Activated naive CD8-positive, alpha-beta T cell treated with anti-CD3 and anti-CD28 coated beads, Interleukin-2, amount 10 ng/mL, durations not matched to agents 7 days and 5 days (primary cell): ENCODE data around the gene CMTM2. TPM values are rescaled to one million over a fixed set of nuclear protein-coding genes. Genes with fewer than 3 reads are reported as not detected.

ENCODE experiments used
- total RNA-seq, 2 experiments: library from RNA; stranded (reverse); gene quantifications; one replicate each; pipeline ENCODE4 v1.2.3, GENCODE V29; 2021

CMTM2 gene
- total RNA-seq, 2 experiments from 2014 or later = 0.45 to 1.3 TPM

Other genes with a start within 250 kb of the CMTM2 start
- gene CDH5, start 212.8 kb upstream of the CMTM2 start, total RNA-seq = not detected
- not detected for gene BEAN1, start 152.2 kb upstream of the CMTM2 start, total RNA-seq
- gene TK2, start 29.3 kb upstream of the CMTM2 start, total RNA-seq = 1 to 10 TPM; 7.0 to 8.6 TPM
- gene CKLF, start 26.9 kb upstream of the CMTM2 start, total RNA-seq = 100 to 1,000 TPM; 124 to 130 TPM
- gene CMTM1, start 13.0 kb upstream of the CMTM2 start, total RNA-seq = 10 to 100 TPM; 10.6 to 13.5 TPM
- 100 to 1,000 TPM; 107 to 108 TPM for gene CMTM3, start 25.2 kb downstream of the CMTM2 start, total RNA-seq
- 1 to 10 TPM; 1.3 to 2.0 TPM for gene CMTM4, start 117.3 kb downstream of the CMTM2 start, total RNA-seq
- gene DYNC1LI2, start 172.1 kb downstream of the CMTM2 start, total RNA-seq = 10 to 100 TPM; 66.3 to 70.5 TPM
- gene TERB1, start 222.1 kb downstream of the CMTM2 start, total RNA-seq = not detected